ENCODE measurements around the gene RBM46.

DNA sequence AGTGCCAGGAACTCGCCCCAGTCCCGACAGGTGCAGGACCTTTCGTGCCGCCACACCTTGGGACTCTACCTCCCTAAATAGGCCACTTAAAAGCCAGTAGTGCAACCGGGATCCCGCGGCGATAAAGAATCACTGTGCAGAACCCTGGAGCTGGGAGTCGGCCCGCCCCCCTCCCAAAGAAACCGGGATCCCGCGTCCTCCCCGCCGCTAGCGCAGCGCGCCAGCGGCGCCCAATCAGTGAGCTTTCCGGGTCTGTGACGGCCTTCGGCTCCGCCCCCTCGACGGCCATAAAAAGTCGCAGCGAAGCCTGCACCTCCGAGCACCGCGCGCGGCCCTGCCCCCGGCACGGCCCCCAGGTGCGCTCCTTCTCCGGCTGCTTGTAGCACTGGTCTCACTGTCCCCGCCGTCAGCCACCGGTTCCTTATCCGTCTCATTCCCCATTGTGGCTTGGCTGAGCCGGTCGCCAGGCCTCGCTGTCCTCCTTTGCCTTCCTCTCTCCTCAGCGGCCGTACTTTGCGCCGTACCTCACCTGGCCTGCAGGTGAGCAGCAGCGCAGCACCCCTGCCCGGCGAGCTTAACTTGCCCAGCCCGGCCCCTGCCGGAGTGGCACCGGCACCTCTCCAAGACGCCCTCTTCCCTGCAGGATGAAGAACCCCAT, 37.3 kb upstream of the RBM46 start, which contains the start of gene LRAT:
- TF ChIP-seq EP300 (IDR thresholded peaks at IDR 0.05; ENCODE audit: borderline replicate concordance) (no peak), TCF12 (IDR thresholded peaks at IDR 0.05; ENCODE audit: low read depth) (peak; percentile 46; the same call in 1 of the 2 replicates), TAF1 (IDR thresholded peaks at IDR 0.05; ENCODE audit: low read depth) (no peak; the same call in 1 of the 2 replicates), REST (IDR thresholded peaks at IDR 0.05; ENCODE audit: low read depth) (no peak), CEBPB (IDR thresholded peaks at IDR 0.05) (no peak), RAD21 (IDR thresholded peaks at IDR 0.05; ENCODE audit: low read depth) (no peak; the same call in 1 of the 2 replicates)

Data from Ishikawa (cell line).